Neural cell (in vitro differentiated cells): ENCODE results near the gene SFTPA1. TPM values are rescaled to one million over a fixed set of nuclear protein-coding genes. Genes with fewer than 3 reads are reported as not detected.

ENCODE experiments used
- H2AFZ ChIP-seq: fragments of 200-600, 300-800 bp; sonication (generic), shearing (Covaris generic); 2 replicates; pipeline ENCODE4 v1.6.0; 2014; ENCODE audit warnings: low read depth, mild to moderate bottlenecking, antibody characterized with exemption, low read length, moderate library complexity
- H3F3A ChIP-seq: fragments of 200-600 bp; shearing (Covaris generic); 2 replicates; pipeline ENCODE4 v1.6.1; 2016; ENCODE audit warnings: mild to moderate bottlenecking, moderate library complexity, mixed read lengths, antibody characterized with exemption, low read length; ENCODE audit not compliant: insufficient read depth, poor library complexity, severe bottlenecking
- H3K27ac ChIP-seq: fragments of 200-600, 300-800 bp; sonication (generic), shearing (Covaris generic); 2 replicates; pipeline ENCODE4 v1.5.1; 2014; ENCODE audit warnings: mild to moderate bottlenecking, low read length, moderate library complexity
- H3K27me3 ChIP-seq: fragments of 300-800, 200-600 bp; sonication (generic), shearing (Covaris generic); 2 replicates; pipeline ENCODE4 v1.6.0; 2014; ENCODE audit warnings: mild to moderate bottlenecking, low read depth, low read length, moderate library complexity; ENCODE audit not compliant: insufficient read depth
- H3K36me3 ChIP-seq: fragments of 300-800, 200-600 bp; sonication (generic), shearing (Covaris generic); 2 replicates; pipeline ENCODE4 v1.5.1; 2014; ENCODE audit warnings: mild to moderate bottlenecking, antibody characterized with exemption, low read length, moderate library complexity; ENCODE audit not compliant: insufficient read depth
- H3K4me2 ChIP-seq: fragments of 300-800, 200-600 bp; sonication (generic), shearing (Covaris generic); 2 replicates; pipeline ENCODE4 v1.6.0; 2014; ENCODE audit warnings: mild to moderate bottlenecking, low read length
- H3K4me3 ChIP-seq: fragments of 300-800, 200-600 bp; sonication (generic), shearing (Covaris generic); 2 replicates; pipeline ENCODE4 v1.5.1; 2014; ENCODE audit warnings: mild to moderate bottlenecking, low read length, moderate library complexity
- H3K79me2 ChIP-seq: fragments of 200-600 bp; shearing (Covaris generic); replicated peaks from 2 replicates; pipeline ENCODE4 v1.6.0; 2014; ENCODE audit warnings: mild to moderate bottlenecking, low read length, moderate library complexity; ENCODE audit not compliant: insufficient read depth
- H3K9ac ChIP-seq: fragments of 300-800, 200-600 bp; sonication (generic), shearing (Covaris generic); 2 replicates; pipeline ENCODE4 v1.6.1; 2016; ENCODE audit warnings: mild to moderate bottlenecking, low read length, mixed read lengths
- H3K9me2 ChIP-seq: fragments of 200-600 bp; shearing (Covaris generic); 2 replicates; pipeline ENCODE4 v1.6.1; 2016; ENCODE audit warnings: mild to moderate bottlenecking, low read length, mixed read lengths; ENCODE audit not compliant: insufficient read depth
- H3K9me3 ChIP-seq: fragments of 200-600, 300-800 bp; sonication (generic), shearing (Covaris generic); 2 replicates; pipeline ENCODE4 v1.6.1; 2016; ENCODE audit warnings: mild to moderate bottlenecking, mixed run types, low read length, moderate library complexity, mixed read lengths
- H4K20me1 ChIP-seq: fragments of 200-600 bp; shearing (Covaris generic); 2 replicates; pipeline ENCODE4 v1.6.1; 2016; ENCODE audit warnings: mild to moderate bottlenecking, mixed run types; ENCODE audit not compliant: insufficient read depth
- EP300 ChIP-seq: fragments of 450-650 bp; conservative IDR thresholded peaks from 2 replicates; pipeline ENCODE4 v1.6.1; 2014; ENCODE audit warnings: antibody characterized with exemption, mild to moderate bottlenecking, moderate library complexity; ENCODE audit not compliant: poor library complexity, severe bottlenecking
- EZH2 ChIP-seq: fragments of 200-600, 300-800 bp; shearing (Covaris generic), sonication (generic); IDR thresholded peaks from 2 replicates; pipeline ENCODE4 v1.6.1; 2014; ENCODE audit warnings: antibody characterized with exemption, low read length, borderline replicate concordance, mild to moderate bottlenecking; ENCODE audit not compliant: insufficient read depth, poor library complexity, severe bottlenecking
- MXI1 ChIP-seq: fragments of 450-650 bp; conservative IDR thresholded peaks from 2 replicates; pipeline ENCODE4 v1.6.1; 2014; ENCODE audit warnings: antibody characterized with exemption, mild to moderate bottlenecking; ENCODE audit not compliant: poor library complexity, severe bottlenecking
- POLR2AphosphoS5 ChIP-seq: IDR thresholded peaks from 2 replicates; pipeline ENCODE4 v1.6.1; 2012
- RAD21 ChIP-seq: fragments of 450-650 bp; conservative IDR thresholded peaks from 2 replicates; pipeline ENCODE4 v1.6.1; 2014; ENCODE audit warnings: antibody characterized with exemption, mild to moderate bottlenecking, moderate library complexity
- SMC3 ChIP-seq: fragments of 450-650 bp; conservative IDR thresholded peaks from 2 replicates; pipeline ENCODE4 v1.6.1; 2014; ENCODE audit warnings: antibody characterized with exemption, mild to moderate bottlenecking, moderate library complexity; ENCODE audit not compliant: poor library complexity
- TAF1 ChIP-seq: IDR thresholded peaks from 2 replicates; pipeline ENCODE4 v1.6.1; 2012; ENCODE audit warnings: low read depth
- polyA plus RNA-seq: library from polyadenylated mRNA; depleted of rRNA; stranded (reverse); fragments of >200 nt; gene quantifications from 2 replicates; pipeline ENCODE4 v1.2.3, GENCODE V29; 2014
- TF ChIP-seq, protein P1 (sequence below): IDR thresholded peaks from 2 replicates; pipeline ENCODE4 v1.6.1; 2012; ENCODE audit warnings: borderline replicate concordance
- TF ChIP-seq, protein P2 (sequence below): fragments of 450-650 bp; IDR thresholded peaks from 2 replicates; pipeline ENCODE4 v1.5.1; 2014; ENCODE audit warnings: antibody characterized with exemption, mild to moderate bottlenecking, moderate library complexity; ENCODE audit not compliant: poor library complexity, severe bottlenecking

Gene SFTPA1
- polyA plus RNA-seq, 1 donor from 2014 or later, result not detected

DNA sequence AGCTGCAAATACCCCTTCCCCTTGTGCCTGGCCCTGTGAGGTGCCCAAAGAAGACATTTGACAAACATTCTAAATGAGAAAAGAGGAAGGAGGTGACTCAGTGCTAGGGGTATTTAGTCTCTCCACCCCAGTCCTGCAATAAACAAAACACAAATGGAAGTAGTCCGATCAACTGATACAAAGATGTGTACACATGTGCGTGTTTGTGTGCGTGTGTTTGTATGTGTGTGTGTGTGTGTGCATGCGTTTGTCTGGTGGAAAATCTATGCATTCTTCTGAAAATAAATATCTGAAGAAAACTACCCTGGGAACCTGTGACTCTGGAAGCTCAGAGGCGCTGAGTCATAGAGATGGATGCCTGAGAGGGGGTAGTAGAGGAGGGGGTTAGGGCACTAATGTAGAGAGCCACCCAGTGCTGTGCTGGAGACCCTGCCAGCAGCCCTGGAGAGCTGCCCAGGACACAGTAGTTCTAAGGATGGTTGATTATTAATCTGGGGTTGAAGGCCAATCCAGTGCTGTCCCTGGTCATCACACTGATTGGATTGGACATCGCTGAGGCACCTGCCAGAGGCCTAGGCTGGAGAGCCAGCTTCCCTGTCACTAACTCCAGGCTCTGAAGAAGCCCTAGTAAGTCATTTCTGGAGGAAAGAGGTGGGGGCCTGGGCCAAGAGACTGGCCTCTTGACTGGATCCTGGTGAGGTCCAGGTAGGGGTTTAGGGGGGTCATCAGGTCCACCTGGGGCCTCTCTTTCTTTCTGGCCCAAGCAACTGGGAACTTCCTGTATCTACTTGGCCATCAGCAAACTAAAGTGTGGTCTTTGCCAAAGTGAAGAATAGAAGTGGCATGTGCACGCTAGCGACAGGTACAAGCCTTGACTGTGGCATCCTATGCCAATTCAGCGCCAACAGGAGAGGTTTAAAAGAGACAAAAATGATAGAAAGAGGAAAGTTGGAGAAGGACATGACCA lies 18.5 kb downstream of the SFTPA1 start:
- Histone ChIP-seq H3K79me2 (no peaks in the 10 kb centered on the region), H3K27ac (no peak overlapping the region), H3K4me2 (no peak overlapping the region), H2AFZ (no peak overlapping the region), H3K27me3 (no peaks in the 10 kb centered on the region), H3K9me3 (no peaks in the 10 kb centered on the region), H4K20me1 (no peaks in the 10 kb centered on the region), H3F3A (no peaks in the 10 kb centered on the region), H3K9me2 (no peaks in the 10 kb centered on the region), H3K4me3 (no peak overlapping the region), H3K9ac (no peak overlapping the region), H3K36me3 (no peaks in the 10 kb centered on the region)
- TF ChIP-seq EP300 (no peak), EZH2 (no peak), TAF1 (no peak), SMC3 (no peak), POLR2AphosphoS5 (no peak), MXI1 (no peak), RAD21 (no peak)
- TF ChIP-seq, protein P1, sequence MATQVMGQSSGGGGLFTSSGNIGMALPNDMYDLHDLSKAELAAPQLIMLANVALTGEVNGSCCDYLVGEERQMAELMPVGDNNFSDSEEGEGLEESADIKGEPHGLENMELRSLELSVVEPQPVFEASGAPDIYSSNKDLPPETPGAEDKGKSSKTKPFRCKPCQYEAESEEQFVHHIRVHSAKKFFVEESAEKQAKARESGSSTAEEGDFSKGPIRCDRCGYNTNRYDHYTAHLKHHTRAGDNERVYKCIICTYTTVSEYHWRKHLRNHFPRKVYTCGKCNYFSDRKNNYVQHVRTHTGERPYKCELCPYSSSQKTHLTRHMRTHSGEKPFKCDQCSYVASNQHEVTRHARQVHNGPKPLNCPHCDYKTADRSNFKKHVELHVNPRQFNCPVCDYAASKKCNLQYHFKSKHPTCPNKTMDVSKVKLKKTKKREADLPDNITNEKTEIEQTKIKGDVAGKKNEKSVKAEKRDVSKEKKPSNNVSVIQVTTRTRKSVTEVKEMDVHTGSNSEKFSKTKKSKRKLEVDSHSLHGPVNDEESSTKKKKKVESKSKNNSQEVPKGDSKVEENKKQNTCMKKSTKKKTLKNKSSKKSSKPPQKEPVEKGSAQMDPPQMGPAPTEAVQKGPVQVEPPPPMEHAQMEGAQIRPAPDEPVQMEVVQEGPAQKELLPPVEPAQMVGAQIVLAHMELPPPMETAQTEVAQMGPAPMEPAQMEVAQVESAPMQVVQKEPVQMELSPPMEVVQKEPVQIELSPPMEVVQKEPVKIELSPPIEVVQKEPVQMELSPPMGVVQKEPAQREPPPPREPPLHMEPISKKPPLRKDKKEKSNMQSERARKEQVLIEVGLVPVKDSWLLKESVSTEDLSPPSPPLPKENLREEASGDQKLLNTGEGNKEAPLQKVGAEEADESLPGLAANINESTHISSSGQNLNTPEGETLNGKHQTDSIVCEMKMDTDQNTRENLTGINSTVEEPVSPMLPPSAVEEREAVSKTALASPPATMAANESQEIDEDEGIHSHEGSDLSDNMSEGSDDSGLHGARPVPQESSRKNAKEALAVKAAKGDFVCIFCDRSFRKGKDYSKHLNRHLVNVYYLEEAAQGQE, result no peak
- TF ChIP-seq, protein P2, sequence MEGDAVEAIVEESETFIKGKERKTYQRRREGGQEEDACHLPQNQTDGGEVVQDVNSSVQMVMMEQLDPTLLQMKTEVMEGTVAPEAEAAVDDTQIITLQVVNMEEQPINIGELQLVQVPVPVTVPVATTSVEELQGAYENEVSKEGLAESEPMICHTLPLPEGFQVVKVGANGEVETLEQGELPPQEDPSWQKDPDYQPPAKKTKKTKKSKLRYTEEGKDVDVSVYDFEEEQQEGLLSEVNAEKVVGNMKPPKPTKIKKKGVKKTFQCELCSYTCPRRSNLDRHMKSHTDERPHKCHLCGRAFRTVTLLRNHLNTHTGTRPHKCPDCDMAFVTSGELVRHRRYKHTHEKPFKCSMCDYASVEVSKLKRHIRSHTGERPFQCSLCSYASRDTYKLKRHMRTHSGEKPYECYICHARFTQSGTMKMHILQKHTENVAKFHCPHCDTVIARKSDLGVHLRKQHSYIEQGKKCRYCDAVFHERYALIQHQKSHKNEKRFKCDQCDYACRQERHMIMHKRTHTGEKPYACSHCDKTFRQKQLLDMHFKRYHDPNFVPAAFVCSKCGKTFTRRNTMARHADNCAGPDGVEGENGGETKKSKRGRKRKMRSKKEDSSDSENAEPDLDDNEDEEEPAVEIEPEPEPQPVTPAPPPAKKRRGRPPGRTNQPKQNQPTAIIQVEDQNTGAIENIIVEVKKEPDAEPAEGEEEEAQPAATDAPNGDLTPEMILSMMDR, result no peak

DNA sequence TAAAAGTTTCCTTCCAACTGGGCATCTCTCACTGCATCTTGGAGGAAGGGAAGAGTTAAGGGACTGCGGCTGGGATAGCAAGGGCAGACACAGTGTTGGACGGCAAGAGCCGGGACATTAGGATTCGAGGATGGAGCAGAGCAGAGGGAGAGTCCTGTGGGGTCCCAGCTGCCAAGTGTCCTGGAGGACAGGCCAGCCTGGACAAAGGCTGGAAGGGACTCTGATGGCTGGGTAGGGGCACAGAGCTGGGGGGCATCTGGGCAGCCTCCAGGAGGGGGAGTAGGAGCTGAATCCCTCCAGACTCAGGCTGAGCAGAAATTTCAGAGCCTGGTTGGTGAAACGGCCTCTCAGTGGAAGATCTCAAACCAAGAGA lies 19.2 kb downstream of the SFTPA1 start:
- H3F3A ChIP-seq, result no peaks in the 10 kb centered on the region
- no peak overlapping the region for H3K4me3 ChIP-seq
- no peaks in the 10 kb centered on the region for H4K20me1 ChIP-seq
- TF ChIP-seq TAF1 (no peak), MXI1 (no peak), RAD21 (no peak), SMC3 (no peak), POLR2AphosphoS5 (no peak), EZH2 (no peak), EP300 (no peak)
- TF ChIP-seq, protein P1, result no peak
- TF ChIP-seq, protein P2, result no peak
- no peaks in the 10 kb centered on the region for H3K9me2 ChIP-seq
- H3K9me3 ChIP-seq, result no peaks in the 10 kb centered on the region
- H3K4me2 ChIP-seq, result no peak overlapping the region
- no peaks in the 10 kb centered on the region for H3K79me2 ChIP-seq
- H2AFZ ChIP-seq, result no peak overlapping the region
- no peaks in the 10 kb centered on the region for H3K27me3 ChIP-seq
- no peak overlapping the region for H3K27ac ChIP-seq
- no peaks in the 10 kb centered on the region for H3K36me3 ChIP-seq
- H3K9ac ChIP-seq, result no peak overlapping the region
